Nucleus accumbens (tissue), 56 donors: Measurements from ENCODE around the gene LASP1NB.
"Not testable (repeated sequence)": the region's sequence is repeated elsewhere in the genome, so short reads cannot be mapped to it uniquely, and the experiment has no call there.

Experiments used
- DNase-seq, 56 donors: peaks; one replicate each; lab custom pipeline; 2025; lab: John Stamatoyannopoulos, UW

The LASP1NB gene

DNA sequence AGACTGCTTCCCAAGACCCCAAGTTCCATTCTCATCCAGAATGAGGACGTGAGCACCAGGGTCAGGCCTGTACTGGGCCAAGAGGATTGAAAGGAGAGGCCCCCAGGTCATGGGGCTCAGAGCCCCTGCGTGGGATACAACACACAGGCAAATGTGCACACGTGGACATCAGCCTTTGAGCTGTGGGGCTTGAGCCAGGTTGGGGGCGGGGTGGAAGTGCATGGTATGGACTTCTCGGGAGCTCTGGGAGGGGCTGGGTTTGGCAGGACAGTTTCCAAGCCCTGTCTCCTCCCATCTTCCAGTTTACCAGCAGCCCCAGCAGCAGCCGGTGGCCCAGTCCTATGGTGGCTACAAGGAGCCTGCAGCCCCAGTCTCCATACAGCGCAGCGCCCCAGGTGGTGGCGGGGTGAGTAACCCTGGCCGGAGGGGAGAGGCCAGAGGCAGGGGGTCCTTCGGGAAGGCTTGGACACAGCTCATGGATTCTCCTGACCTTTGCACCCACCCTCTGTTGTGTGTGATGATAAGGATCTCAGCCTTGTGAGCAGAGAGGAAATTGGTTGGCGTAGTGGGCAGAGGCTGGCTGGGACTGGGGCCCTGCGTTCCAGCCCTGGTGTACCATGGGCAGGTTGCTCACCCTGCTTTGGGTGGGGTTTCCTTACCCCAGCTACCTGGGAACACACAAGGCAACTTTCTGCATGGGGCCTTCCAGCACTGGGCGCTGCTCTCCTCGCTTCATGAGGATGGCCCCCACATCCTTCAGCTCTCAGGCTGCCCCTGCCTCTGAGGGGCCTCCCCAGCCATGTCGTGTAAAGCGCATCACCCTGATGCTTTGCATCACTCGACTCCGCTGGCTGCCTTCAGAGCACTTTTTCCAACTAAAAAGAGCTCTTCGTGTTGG, 10.4 kb upstream of the LASP1NB start:
- DNase-seq: no peak

GRCh38 chr17:38915639-38915995, 9.8 kb upstream of the LASP1NB start:
- no peak for DNase-seq

DNA sequence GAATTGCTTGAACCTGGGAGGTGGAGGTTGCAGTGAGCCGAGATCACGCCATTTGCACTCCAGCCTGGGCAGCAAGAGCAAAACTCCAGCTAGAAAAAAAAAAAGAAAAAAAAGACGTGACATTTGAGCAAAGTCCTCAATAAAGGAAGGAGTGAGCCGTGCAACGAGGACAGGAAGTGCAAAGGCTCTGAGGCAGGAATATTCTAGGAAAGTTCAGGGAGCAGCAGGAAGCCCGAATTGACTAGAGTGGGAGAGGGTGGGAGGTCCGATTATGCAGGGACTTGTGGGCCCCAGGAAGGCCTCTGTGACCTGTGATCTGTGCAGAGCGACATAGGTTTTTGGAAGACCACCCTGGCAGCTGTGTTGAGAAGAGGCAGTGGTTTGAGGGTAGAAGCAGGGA, 8.6 kb upstream of the LASP1NB start:
- DNase-seq: no peak

- no peak for DNase-seq
Observed at GRCh38 chr17:38917259-38917658, 8.2 kb upstream of the LASP1NB start.

- no peak for DNase-seq
Observed at GRCh38 chr17:38918129-38918913, 7.1 kb upstream of the LASP1NB start.

GRCh38 chr17:38918916-38919315, 6.5 kb upstream of the LASP1NB start:
- DNase-seq: no peak

DNA sequence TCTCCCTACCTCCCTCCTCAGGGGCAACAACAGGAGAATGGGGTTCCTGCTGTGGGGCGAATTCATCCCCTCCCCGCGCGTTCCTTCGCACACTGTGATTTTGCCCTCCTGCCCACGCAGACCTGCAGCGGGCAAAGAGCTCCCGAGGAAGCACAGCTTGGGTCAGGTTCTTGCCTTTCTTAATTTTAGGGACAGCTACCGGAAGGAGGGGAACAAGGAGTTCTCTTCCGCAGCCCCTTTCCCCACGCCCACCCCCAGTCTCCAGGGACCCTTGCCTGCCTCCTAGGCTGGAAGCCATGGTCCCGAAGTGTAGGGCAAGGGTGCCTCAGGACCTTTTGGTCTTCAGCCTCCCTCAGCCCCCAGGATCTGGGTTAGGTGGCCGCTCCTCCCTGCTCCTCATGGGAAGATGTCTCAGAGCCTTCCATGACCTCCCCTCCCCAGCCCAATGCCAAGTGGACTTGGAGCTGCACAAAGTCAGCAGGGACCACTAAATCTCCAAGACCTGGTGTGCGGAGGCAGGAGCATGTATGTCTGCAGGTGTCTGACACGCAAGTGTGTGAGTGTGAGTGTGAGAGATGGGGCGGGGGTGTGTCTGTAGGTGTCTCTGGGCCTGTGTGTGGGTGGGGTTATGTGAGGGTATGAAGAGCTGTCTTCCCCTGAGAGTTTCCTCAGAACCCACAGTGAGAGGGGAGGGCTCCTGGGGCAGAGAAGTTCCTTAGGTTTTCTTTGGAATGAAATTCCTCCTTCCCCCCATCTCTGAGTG, 5.9 kb upstream of the LASP1NB start:
- DNase-seq: no peak

DNA sequence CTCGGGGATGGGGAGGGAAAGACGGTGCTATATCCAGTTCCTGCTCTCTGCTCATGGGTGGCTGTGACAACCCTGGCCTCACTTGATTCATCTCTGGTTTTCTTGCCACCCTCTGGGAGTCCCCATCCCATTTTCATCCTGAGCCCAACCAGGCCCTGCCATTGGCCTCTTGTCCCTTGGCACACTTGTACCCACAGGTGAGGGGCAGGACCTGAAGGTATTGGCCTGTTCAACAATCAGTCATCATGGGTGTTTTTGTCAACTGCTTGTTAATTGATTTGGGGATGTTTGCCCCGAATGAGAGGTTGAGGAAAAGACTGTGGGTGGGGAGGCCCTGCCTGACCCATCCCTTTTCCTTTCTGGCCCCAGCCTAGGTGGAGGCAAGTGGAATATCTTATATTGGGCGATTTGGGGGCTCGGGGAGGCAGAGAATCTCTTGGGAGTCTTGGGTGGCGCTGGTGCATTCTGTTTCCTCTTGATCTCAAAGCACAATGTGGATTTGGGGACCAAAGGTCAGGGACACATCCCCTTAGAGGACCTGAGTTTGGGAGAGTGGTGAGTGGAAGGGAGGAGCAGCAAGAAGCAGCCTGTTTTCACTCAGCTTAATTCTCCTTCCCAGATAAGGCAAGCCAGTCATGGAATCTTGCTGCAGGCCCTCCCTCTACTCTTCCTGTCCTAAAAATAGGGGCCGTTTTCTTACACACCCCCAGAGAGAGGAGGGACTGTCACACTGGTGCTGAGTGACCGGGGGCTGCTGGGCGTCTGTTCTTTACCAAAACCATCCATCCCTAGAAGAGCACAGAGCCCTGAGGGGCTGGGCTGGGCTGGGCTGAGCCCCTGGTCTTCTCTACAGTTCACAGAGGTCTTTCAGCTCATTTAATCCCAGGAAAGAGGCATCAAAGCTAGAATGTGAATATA, 4.8 kb upstream of the LASP1NB start:
- DNase-seq: no peak

DNA sequence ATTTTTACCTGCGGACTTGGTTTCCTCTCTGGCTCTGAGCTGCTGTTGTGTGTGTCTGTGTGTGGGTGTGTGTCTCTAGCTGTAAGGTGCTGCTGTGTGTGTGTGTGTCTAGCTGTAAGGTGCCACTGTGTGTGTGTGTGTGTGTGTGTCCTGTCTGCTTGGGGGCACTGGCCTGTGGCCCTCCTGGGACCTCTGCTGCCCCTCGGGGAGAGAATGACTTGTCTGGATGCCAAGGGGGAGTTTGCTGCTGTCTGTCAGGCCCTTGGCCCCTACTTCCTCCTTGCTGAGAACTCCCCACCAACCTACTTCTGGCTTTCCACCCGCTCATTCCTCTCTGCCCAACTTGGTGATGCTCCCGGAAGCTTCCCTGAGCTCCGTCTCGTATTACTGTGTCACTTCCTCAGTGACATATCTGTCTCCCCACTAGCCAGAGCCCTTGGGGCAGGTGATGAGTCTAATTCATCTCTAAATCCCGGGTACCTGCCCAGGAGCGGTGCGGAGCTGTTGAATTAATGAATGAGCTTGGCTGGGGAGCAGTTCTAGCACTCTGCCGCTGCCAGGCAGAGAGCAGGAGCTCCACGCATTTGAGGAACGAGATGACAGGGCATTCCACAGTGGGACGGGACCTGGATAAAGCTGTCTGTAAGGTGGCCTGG, 3.5 kb upstream of the LASP1NB start:
- DNase-seq: peak in 3 of 56 donors; percentile 19 to 25 (median 24)

DNA sequence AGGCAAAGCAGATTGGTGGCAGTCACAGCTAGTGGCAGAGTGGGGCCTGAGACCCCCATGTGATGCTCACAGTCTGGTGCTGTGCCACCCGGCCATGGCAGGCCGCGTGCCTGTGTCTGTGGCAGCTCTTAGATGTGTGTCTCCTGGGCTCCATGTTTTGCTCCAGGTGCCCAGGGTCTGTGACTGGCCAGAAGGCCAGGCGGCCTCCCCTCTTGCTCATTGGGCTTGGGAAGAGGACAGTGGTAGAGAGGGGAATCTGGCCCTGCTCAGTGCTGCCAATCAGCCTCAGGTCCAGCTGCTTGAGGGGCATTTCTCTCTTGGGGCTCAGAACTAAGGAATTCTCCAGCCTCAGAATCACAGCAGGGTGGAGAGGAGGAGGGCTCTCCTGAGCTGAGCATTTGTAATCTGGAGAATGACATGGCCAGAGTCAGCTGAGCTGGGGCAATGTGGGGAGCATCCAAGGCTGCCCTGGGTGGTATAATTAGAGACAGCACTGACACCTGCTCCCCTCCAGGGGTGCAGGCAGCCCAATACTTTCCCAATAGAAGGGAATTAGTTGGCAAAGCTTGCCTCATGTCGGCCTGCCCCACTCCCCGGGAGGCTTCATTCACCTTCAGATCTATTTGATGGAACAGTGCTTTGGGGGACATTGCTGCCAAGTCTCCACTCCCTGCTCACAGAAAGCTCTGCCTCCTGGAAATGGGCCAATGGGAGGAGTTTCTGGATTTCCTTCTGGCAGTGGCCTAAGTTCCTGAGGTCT, 2.7 kb upstream of the LASP1NB start:
- peak in 15 of 56 donors; percentile 14 to 71 (median 21) for DNase-seq

- DNase-seq: peak in 8 of 56 donors; percentile 5 to 49 (median 28)
Observed at GRCh38 chr17:38926293-38927070, 1.1 kb downstream of the LASP1NB start.

- not testable (repeated sequence) for DNase-seq
Observed at GRCh38 chr17:38930782-38931181, 5.4 kb downstream of the LASP1NB start.

GRCh38 chr17:38933962-38934361, 8.5 kb downstream of the LASP1NB start:
- not testable (repeated sequence) for DNase-seq

DNA sequence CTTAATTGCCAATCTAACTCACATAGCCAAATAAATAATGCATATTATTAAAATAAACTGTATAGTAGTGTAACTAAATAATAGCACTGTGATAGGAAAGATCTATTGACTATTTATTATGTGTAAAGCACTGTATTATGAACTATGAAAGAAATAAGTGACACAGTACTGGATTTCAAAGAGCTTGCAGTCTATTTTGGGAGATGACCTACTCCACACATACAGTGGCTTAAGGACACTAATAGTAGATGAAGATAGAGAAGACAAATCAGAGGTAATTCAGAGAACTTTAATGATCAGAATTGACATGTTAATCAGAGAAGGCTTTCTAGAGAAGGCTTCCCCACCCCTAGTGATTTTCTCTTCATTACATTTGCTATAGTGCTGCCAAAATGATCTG, 14.6 kb downstream of the LASP1NB start:
- no peak for DNase-seq

DNA sequence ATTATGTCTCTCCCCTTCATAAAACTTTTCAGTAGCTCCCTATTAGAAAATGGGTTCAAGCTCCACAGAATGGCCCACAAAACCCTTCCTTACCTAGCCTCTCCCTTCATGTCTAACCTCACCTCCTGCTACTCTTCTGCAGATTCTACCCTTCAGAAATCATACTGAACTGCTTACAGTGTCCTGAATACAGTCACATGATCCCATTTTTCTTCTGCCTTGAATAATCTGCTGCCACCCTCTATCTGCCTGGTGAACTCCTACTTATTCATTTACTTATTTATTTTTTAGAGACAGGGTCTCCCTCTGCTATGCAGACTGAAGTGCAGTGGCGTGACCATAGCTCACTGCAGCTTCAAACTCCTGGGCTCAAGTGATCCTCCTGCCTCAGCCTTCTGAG, 15.0 kb downstream of the LASP1NB start:
- no peak for DNase-seq

GRCh38 chr17:38942696-38943334, 17.4 kb downstream of the LASP1NB start:
- DNase-seq: no peak

- DNase-seq: no peak
Observed at GRCh38 chr17:38943607-38944006, 18.2 kb downstream of the LASP1NB start.
